K562 (cell line): ENCODE measurements around the gene CACNG7. TPM values are rescaled to one million over a fixed set of nuclear protein-coding genes. Genes with fewer than 3 reads are reported as not detected.

Experiments
- polyA plus RNA-seq, 8 experiments: library from polyadenylated mRNA; depleted of rRNA in 4 of 8; stranded (reverse) in 5 of 8; unstranded in 3 of 8; fragments of >200 nt; fragmentation: Nextera tagmentation in 2 of 8; fragmentation: Illumina TruSeq in 1 of 8; extraction: Ambion mirVana in 2 of 8; extraction: Trizol in 1 of 8; gene quantifications; 2 replicates each; pipeline versions ENCODE4 v1.2.1 to v1.2.3, GENCODE V29; 2011 to 2014; ENCODE audit warnings: inconsistent platforms in 1 of 8, missing spikeins in 1 of 8
- total RNA-seq, 7 experiments: library from RNA; depleted of rRNA in 6 of 7; stranded (reverse); fragments of >200 nt in 6 of 7; fragmentation: Illumina TruSeq in 2 of 7; extraction: Trizol in 2 of 7; gene quantifications; 2 replicates each; pipeline versions ENCODE4 v1.2.1 to v1.2.3, GENCODE V29; 2011 to 2021; ENCODE audit warnings: low replicate concordance in 1 of 7
- TF ChIP-seq, protein P1 (sequence below): fragments of 200-600 bp; sonication (generic); IDR thresholded peaks from one replicate; pipeline ENCODE4 v1.6.1; 2012; ENCODE audit warnings: mild to moderate bottlenecking, low read depth, low read length, inconsistent platforms

Gene CACNG7
- total and polyA plus RNA-seq, 9 of the 15 experiments (the other 6 are each of a cell fraction or from before 2014, with no cell fraction given): not detected

DNA sequence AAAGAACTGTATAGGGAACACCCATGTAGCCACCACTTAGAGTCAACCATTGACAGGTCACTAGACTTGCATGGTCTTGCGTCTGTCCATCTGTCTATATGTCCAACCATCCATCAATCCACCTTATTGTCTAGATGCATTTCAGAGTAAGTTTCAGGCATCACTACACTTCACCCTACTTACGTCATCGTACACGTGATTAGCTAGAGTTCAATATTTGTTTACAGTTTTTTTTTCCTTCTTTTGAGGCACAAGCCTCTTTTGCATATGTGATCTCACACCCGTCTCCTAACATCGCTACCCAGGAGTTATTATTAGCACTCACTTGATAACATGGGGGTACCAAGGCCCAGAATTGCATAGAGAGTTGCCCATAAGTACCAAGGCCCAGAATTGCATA, 6.9 kb downstream of the CACNG7 start (continued):
- TF ChIP-seq, protein P1, sequence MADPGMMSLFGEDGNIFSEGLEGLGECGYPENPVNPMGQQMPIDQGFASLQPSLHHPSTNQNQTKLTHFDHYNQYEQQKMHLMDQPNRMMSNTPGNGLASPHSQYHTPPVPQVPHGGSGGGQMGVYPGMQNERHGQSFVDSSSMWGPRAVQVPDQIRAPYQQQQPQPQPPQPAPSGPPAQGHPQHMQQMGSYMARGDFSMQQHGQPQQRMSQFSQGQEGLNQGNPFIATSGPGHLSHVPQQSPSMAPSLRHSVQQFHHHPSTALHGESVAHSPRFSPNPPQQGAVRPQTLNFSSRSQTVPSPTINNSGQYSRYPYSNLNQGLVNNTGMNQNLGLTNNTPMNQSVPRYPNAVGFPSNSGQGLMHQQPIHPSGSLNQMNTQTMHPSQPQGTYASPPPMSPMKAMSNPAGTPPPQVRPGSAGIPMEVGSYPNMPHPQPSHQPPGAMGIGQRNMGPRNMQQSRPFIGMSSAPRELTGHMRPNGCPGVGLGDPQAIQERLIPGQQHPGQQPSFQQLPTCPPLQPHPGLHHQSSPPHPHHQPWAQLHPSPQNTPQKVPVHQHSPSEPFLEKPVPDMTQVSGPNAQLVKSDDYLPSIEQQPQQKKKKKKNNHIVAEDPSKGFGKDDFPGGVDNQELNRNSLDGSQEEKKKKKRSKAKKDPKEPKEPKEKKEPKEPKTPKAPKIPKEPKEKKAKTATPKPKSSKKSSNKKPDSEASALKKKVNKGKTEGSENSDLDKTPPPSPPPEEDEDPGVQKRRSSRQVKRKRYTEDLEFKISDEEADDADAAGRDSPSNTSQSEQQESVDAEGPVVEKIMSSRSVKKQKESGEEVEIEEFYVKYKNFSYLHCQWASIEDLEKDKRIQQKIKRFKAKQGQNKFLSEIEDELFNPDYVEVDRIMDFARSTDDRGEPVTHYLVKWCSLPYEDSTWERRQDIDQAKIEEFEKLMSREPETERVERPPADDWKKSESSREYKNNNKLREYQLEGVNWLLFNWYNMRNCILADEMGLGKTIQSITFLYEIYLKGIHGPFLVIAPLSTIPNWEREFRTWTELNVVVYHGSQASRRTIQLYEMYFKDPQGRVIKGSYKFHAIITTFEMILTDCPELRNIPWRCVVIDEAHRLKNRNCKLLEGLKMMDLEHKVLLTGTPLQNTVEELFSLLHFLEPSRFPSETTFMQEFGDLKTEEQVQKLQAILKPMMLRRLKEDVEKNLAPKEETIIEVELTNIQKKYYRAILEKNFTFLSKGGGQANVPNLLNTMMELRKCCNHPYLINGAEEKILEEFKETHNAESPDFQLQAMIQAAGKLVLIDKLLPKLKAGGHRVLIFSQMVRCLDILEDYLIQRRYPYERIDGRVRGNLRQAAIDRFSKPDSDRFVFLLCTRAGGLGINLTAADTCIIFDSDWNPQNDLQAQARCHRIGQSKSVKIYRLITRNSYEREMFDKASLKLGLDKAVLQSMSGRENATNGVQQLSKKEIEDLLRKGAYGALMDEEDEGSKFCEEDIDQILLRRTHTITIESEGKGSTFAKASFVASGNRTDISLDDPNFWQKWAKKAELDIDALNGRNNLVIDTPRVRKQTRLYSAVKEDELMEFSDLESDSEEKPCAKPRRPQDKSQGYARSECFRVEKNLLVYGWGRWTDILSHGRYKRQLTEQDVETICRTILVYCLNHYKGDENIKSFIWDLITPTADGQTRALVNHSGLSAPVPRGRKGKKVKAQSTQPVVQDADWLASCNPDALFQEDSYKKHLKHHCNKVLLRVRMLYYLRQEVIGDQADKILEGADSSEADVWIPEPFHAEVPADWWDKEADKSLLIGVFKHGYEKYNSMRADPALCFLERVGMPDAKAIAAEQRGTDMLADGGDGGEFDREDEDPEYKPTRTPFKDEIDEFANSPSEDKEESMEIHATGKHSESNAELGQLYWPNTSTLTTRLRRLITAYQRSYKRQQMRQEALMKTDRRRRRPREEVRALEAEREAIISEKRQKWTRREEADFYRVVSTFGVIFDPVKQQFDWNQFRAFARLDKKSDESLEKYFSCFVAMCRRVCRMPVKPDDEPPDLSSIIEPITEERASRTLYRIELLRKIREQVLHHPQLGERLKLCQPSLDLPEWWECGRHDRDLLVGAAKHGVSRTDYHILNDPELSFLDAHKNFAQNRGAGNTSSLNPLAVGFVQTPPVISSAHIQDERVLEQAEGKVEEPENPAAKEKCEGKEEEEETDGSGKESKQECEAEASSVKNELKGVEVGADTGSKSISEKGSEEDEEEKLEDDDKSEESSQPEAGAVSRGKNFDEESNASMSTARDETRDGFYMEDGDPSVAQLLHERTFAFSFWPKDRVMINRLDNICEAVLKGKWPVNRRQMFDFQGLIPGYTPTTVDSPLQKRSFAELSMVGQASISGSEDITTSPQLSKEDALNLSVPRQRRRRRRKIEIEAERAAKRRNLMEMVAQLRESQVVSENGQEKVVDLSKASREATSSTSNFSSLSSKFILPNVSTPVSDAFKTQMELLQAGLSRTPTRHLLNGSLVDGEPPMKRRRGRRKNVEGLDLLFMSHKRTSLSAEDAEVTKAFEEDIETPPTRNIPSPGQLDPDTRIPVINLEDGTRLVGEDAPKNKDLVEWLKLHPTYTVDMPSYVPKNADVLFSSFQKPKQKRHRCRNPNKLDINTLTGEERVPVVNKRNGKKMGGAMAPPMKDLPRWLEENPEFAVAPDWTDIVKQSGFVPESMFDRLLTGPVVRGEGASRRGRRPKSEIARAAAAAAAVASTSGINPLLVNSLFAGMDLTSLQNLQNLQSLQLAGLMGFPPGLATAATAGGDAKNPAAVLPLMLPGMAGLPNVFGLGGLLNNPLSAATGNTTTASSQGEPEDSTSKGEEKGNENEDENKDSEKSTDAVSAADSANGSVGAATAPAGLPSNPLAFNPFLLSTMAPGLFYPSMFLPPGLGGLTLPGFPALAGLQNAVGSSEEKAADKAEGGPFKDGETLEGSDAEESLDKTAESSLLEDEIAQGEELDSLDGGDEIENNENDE: no peak
